NCI-H1105 (cell line): ENCODE data around the gene ACOT13.
"Not testable (repeated sequence)": the region's sequence is repeated elsewhere in the genome, so short reads cannot be mapped to it uniquely, and the experiment has no call there.

Source experiments
- DNase-seq: peaks from one replicate; lab custom pipeline; 2025; lab: John Stamatoyannopoulos, UW

The ACOT13 gene

DNA sequence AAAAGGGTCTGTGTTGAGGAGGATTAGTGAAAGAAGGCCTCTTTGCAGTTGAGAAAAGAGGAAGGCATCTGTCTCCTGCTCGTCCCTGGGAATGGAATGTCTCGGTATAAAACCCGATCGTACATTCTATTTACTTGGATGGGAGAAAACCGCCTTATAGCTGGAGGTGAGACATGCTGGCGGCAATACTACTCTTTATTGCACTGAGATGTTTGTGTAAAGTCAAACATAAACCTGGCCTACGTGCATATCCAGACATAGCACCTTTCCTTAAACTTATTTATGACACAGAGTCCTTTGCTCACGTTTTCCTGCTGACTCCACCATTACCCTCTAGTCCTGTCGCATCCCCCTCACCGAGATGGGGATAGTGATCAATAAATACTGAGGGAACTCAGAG, 4.6 kb upstream of the ACOT13 start:
- DNase-seq, result no peak

DNA sequence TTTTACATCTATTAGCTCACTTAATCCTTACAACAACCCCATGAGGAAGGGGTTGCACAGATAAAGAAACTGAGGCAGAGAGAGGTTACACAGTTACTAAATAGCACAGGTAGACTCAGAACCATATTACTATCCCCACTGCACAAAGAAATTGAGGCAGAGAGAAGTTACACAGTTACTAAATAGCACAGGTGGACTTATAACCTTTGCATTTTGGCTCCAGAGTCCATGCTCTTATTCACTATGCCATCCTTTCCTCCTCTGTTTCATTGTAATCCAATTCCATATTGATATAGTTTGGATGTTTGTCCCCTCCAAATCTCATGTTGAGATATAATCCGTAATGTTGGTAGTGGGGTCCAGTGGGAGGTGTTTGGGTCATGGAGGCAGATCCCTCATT, 3.7 kb upstream of the ACOT13 start:
- DNase-seq, result no peak

DNA sequence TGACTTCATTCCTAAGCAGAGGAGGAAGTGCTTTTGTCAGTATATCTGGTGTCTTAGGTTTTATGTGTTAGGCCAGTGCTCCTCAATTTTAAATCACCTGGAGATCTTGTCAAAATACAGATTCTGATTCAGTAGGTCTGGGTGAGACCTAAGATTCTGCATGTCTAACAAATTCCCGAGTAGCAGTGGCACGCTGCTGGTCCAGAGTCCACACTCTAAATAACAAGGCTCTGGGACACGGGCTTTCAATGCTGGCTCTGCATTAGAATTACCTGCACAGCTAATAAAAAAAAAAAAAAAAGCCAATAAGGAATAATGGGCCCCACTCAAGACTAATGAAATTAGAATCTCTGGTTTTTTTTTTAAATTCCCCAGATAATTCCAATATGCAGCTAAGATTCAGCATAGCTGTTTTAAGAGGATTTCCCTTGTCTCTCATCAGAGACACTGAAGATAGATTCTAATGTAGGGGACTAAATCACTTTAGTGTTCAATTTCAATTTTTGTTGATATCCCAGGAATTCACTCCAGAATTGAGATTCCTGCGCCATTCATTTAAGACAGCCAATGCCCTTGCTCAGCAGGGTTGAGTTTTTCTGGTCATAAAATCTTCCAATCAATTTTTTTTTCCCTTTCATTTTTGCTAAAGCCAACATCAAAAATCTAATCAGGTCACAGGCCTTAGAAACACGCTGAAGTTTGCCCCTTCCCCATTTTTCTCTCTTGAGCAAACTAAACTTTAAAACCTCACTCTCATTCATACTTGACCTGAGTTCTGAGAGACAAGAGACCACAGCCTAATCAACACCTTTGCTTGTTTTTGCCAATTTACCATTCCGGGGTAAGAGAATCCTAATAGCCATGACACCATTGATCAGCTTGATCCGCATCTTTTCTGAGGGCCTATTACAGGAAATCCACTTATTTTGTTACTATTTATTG, 2.6 kb upstream of the ACOT13 start:
- no peak for DNase-seq

DNA sequence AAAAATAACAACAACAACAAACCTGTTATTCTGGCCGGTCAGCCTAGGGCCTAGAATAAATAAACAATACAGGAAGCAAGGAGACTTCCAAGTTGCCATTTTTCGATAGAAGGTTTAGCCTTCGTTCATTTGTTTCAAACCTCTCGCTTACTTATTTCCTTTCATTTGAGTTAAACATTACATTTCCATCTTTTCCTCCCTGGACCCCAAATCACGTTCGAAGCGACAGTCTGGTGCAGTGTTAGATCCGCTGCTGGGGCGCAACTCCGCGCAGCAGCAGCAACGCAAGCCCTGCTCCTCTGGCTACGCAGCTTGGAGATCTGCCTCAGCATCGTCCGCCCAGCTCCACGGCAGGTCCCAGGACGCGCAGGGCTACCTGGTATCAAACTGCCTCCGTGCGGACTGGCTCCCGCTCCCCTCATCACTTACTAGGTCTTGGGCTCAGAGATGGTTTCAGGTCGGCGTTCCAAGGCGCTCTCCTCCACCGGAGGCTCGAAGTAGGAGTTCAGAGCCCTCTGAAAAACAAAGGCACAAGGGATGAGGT, 708 bp upstream of the ACOT13 start:
- DNase-seq, result peak; percentile 54

DNA sequence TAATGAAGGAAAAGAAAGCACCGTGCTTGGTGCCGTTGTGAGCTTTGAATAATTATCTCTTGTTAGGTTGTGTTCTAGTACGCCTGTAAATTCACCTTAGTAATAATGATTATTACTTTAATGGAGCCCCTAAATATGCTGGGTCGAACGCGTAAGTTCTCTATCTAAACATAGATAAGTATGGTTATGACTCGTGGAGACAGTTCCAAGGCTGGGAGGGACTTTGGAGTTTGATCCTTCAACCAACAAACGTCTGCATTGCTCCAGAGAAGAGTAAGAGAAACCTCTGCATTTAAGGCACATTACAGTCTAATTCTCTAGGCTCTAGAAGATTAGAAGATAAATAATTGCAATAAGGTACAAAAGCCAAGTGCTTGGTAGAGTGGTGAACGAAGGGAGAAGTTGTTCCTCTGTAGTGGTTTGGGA, 514 bp downstream of the ACOT13 start:
- DNase-seq, result no peak

DNA sequence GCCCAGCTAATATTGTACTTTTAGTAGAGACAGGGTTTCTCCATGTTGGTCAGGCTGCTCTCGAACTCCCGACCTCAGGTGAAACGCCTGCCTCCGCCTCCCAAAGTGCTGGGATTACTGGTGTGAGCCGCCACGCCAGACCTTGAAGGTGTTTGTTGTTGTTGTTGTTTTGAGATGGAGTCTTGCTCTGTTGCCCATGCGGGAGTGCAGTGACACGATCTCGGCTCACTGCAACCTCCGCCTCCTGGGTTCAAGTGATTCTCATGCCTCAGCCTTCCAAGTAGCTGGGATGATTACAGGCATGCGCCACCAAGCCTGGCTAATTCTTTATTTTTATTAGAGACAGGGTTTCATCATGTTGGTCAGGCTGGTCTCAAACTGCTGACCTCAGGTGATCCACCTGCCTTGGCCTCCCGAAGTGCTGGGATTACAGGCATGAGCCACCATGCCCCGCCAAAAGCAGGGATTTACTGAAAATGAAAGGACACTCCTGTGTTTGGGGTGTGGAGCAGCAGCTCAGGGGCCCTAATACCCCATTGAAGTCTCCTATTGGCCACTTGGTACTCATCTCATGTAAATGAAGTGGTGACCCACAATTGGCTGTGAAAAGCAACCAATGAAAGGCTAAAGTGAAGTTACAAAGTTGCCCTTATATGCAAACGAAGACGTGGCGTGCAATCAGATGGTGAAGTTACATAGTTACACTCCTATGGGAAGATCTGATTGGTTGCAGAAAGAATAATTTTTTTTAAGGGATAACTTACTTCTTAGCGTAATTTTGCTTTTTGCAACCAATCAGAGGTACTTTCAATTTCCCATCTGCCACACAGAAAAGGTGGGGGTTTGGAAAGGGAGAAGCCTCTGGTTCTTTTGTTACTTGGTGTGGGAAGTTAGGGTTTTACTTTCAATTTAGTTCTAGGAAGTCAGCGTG, 1.5 kb downstream of the ACOT13 start:
- not testable (repeated sequence) for DNase-seq

DNA sequence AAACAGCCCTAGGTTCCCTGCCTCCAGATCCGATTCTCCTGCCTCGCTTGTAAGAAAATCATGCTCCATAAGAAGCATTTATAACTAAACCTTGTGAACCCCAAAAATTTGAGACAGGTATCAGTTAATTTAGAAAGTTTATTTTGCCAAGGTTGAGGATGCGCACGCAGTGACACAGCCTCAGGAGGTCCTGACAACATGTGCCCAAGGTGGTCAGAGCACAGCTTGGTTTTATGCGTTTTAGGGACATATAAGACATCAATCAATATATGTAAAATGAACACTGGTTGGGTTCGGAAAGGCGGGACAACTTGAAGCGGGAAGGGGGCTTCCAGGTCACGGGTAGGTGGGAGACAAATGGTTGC, 2.1 kb downstream of the ACOT13 start:
- DNase-seq, result no peak

DNA sequence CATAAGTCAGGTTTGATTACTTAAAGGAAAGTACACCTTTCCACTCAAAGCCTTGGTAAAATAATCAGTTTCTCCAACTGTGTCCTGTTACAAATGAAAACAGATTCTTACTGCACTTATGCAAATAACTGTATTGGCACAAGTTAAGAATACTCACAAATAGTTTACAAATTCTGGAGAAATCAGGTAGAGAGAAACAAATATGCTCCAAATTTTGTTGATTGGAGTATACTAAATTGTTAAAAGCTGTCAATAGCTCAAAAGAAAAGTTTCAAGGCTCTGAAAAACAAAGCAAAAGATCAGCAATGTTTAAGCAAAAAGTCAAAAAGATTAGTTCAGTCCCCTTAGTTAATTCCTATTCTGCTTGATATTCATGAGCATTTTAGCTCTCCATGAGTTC, 3.6 kb downstream of the ACOT13 start:
- DNase-seq, result not testable (repeated sequence)

DNA sequence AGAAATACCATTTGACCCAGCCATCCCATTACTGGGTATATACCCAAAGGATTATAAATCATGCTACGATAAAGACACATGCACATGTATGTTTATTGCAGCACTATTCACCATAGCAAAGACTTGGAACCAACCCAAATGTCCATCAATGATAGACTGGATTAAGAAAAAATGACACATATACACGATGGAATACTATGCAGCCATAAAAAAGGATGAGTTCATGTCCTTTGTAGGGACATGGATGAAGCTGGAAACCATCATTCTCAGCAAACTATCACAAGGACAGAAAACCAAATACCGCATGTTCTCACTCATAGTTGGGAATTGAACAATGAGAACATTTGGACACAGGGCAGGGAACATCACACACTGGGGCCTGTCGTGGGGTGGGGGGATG, 4.2 kb downstream of the ACOT13 start:
- not testable (repeated sequence) for DNase-seq

DNA sequence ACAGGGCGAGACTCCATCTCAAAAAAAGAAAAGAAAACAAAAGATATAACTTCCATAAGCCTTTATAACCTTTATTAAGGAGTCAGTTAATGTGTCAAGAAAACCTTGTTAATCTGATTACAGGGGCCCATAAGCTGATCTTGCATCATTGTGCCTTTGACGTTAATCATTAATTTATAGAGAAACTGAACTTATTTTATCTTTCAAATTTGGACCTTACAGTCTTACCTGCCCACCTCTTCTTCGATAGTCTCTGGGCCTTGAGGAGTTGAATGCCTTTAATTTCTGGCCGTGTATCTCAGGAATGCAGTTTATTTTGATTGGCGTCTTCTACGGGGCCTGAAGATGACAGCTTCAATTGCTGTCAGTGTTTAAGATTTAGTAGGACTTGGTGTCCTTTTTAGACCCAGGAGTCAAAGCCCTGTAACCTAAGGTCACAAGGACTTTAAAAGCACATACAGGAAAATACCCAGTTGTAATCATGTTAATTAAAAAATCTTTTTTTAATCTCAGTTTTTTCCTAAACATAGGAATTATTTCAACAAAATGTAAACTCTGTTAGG, 5.8 kb downstream of the ACOT13 start:
- DNase-seq, result no peak

DNA sequence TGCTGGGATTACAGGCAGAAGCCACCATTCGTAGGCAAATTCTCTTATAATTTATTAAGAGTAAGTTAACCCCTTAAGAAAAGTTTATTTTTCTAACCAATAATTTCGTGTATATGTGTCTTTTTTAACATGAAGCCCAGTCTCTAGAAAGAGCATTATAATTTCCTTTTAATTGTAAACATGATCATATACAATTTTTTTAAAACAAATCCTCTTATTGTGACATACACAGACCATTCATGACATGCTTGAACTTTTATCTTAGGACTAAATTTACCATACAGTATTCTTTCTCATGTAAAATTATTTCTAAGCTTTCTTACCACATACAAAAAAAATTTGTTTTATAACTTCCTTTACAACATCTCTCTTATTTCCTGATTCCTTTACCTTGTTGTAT, 6.7 kb downstream of the ACOT13 start:
- DNase-seq, result no peak

DNA sequence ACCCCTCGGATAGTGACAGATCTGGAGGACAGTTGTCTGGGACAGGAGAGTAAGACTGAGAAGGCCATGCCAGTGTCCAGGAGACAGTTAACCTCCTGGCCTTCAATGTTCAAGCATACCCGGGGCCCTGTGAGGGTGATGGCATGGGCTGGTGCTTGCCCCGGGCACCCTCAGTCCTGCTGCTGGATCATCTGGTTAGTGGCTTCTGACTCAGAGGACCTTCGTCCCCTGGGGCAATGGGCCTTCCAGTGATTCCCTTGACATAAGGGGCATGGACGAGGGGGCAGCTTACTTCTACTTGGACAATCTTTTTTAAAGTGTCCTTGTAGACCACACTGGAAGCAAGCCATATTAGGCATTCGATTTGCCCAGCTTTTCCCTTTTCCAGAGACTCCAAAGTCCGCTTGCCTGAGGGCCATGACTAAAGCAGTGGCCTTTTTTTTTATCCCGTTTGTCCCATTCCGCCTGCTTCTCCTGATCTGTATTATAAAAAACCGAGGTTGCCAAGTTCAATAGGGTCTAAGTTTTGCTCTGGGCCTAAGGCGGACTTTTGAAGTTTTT, 12.0 kb downstream of the ACOT13 start:
- DNase-seq, result not testable (repeated sequence)

DNA sequence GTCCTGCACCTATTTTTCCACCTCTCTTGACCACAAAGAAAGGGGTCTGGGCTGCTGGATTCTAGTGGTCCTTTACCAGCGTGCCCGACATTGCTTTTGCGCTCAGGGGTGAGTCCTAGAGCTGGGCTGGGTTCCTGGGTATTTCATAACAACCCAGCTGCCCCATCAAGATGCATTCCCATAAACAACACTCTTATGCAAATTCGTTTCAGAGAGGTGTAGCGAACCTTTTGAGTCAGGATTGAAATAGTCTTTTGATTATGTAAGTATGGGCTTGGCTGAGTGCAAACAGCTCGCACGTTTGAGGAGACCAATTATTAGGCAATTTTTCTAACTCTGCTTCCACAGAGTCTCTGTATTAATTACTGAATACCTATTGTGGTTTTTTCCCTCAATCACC, 13.7 kb downstream of the ACOT13 start:
- DNase-seq, result no peak

DNA sequence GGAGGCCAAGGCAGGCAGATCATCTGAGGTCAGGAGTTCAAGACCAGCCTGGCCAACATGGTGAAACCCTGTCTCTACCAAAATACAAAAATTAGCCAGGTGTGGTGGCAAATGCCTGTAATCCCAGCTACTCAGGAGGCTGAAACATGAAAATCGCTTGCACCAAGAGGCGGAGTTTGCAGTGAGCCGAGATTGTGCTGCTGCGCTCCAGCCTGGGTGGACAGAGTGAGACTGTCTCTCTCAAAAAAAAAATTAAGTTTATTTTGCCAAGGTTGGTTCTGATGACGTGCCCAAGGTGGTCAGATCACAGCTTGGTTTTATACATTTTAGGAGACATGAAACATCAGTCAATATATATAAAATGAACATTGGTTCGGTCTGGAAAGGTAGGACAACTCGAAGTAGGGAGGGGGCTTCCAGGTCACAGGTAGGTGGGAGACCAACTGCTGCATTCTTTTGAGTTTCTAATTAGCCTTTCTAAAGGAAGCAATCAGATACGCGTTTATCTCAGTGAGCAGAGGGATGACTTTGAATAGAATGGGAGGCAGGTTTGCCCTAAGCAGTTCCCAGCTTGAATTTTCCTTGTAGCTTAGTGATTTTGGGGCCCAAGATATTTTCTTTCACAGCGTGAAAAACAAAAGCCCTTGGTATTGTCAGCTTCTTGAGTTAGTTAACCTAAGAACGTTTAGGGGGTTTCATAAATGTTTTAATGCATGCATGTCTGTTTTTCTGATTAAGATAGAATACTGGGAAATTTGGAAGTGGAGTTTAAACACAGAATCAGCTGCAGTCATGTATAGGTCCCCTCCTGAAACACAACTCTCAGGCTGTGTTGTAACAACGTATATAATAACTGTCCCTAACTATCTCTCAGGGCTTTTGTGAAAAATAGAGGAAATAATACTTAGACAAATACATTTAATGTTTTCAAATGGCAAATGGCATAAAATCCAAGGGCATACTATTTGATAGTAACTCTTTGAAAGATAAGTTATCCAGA, 16.7 kb downstream of the ACOT13 start:
- no peak for DNase-seq

DNA sequence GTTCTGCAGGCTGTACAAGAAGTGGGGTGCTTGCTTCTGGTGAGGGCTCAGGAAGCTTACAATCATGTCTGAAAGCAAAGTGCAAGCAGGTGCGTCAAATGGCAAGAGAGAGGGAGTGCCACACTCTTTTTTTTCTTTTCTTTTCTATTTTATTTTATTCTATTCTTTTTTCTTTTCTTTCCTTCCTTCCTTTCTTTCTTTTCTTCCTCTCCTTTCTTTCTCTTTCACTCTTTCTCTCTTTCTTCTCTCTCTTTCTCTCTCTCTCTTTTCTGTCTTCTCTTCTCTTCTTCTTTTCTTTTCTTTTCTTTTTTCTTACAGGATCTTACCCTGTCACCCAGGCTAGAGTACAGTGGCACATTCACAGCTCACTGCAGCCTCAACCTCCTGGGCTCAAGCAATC, 19.5 kb downstream of the ACOT13 start:
- DNase-seq, result no peak

DNA sequence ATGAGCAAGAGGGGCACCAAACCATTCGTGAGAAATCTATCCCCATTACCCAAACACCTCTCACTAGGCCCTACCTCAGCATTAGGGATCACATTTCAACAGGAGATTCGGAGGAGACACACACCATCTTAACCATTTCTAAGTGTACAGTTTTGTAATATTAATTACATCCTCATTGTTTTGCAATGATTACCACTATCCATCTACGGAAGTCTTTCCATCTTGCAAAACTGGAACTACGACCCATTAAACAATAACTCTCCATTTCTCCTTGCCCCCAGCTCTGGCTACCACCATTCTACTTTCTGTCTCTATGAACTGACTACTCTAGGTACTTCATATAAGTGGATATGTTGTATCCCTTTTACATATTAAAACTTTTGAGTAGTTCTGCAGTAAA, 20.1 kb downstream of the ACOT13 start:
- no peak for DNase-seq

DNA sequence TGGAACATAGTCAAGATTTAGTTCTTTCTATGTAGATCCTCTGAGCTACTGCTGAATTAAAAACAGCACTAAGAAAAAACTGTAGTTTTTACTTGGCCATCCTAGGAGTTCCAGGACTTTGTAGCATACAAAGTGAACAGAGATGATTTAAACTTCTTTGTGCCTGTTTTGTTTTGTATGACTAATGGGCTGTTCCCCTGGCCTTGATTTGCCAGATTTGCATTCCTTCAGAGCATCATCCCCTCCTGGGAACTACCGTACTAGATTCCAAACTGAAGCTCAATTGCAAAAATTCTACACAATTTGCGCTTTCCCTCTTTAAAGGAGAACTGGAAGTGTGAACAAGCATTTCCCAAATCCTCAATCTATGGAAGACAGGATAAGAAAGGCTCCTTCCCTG, 23.1 kb downstream of the ACOT13 start:
- DNase-seq, result no peak

DNA sequence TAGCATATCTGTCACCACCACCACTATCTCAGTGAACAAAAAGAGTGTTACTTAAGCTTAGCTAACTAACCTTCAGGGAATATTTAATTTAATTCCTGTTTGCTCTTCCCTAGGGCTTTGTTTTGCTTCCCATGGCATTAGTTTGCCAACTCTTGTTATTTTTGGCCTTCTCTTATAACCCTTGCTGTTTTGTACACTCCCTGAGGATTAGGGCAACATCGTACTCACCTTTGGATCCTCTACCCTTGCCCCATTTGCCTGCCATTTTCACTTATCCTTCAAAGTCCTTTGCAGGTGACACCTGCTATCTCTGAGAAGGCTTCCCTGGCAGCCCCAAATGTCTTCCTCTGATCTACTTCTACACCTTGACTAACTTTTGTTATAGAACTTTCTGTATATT, 23.7 kb downstream of the ACOT13 start:
- no peak for DNase-seq

DNA sequence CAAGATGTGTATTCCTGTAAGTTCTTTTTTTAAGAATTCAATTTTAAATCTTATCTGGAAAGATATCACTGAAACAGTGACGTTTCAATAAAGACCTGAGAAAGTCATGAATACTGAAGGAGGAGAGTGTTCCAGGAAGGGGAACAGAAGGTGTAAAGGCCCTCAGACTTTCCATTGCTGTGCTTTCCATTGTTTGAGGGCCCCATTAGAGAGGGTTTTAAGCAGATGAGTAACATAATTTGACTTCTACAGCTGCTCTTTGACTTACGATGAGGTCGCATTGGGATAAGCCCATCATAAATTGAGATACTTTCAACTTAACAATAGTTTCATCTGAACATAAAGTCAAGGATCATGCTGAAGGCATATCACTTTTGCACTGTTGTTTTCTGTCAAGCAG, 24.7 kb downstream of the ACOT13 start:
- no peak for DNase-seq

DNA sequence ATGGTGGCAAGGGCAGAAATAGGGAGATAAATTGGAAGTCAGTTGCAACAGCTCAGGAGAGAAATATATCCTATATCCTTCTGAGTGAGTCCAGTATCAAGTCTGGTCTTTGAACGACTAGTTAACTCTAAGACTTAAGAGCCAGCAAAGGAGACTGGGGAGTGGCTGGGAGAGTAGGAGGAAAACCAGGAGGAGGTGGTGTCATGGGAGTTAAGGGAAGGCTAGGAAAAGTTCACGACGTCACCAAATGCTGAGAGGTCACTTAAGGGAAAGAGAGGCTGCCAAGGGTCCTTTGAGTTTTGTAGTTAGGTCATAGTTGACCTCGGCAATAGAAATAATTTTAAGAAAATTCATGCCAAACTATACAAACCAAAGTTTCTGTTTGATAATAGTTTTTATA, 25.1 kb downstream of the ACOT13 start:
- no peak for DNase-seq

DNA sequence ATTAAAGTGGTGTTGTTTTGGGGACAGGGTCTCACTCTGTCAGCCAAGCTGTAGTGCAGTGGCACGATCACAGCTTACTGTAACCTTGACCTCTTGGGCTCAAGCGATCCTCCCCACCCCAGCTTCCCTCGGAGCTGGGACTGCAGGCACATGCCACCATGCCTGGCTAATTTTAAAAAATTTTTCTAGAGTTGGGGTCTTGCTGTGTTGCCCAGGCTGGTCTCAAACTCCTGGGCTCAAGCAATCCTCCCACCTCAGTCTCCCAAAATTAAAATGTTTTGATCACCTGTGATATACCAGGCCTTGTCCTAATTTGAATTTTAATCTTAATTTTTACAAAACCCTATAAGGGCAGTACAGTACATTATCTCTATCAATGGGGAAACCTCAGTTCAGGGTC, 25.5 kb downstream of the ACOT13 start:
- no peak for DNase-seq
